IMR-90 (cell line): ENCODE results near the gene FXYD1. TPM values are rescaled to one million over a fixed set of nuclear protein-coding genes. Genes with fewer than 3 reads are reported as not detected.

Source experiments
- ATAC-seq: fragments of 200-7000 bp; cut with Tn5 transposase; 2 replicates; pipeline ENCODE4 v1.9.1; 2020; ENCODE audit warnings: low read depth, mild to moderate bottlenecking, moderate library complexity
- BruUV-seq: library from RNA; stranded (reverse); fragments of 400-500 nt; replicated peaks from 2 replicates; lab custom pipeline; 2021; lab: Mats Ljungman, UMichigan
- CTCF ChIA-PET: fragments of 300-600 bp; formaldehyde crosslinking; extraction: SDS; loops from one replicate; lab custom pipeline; 2021; ENCODE audit warnings: antibody characterized with exemption; lab: Yijun Ruan, JAX
- POLR2A ChIA-PET: fragments of 300-600 bp; sonication (Branson Sonifier 250); formaldehyde crosslinking; loops from one replicate; lab custom pipeline; 2022; ENCODE audit warnings: antibody characterized with exemption; ENCODE audit not compliant: unreplicated experiment; lab: Charles Lee
- DNase-seq: peaks from one replicate; pipeline ENCODE4 v3.0.0; 2013
- H2AFZ ChIP-seq: replicated peaks from 2 replicates; pipeline ENCODE3; 2013; ENCODE audit warnings: low read length, mild to moderate bottlenecking; ENCODE audit not compliant: poor library complexity
- H2AK5ac ChIP-seq: 2 replicates; pipeline ENCODE4 v1.6.1; 2013; ENCODE audit warnings: low read depth, low read length, inconsistent platforms
- H2AK9ac ChIP-seq: replicated peaks from 2 replicates; pipeline ENCODE3; 2013; ENCODE audit warnings: mild to moderate bottlenecking, low read depth, low read length, moderate library complexity; ENCODE audit not compliant: poor library complexity
- H2BK120ac ChIP-seq: 2 replicates; pipeline ENCODE4 v1.6.1; 2013; ENCODE audit warnings: low read depth, low read length, inconsistent platforms
- H2BK15ac ChIP-seq: 3 replicates; pipeline ENCODE4 v1.6.1; 2013; ENCODE audit warnings: low read depth, low read length, inconsistent platforms
- H2BK20ac ChIP-seq: 2 replicates; pipeline ENCODE4 v1.6.1; 2013; ENCODE audit warnings: low read depth, mild to moderate bottlenecking, inconsistent platforms, low read length, moderate library complexity
- H2BK5ac ChIP-seq: 2 replicates; pipeline ENCODE4 v1.6.1; 2013; ENCODE audit warnings: mild to moderate bottlenecking, low read depth, low read length, inconsistent platforms; ENCODE audit not compliant: poor library complexity, severe bottlenecking
- H3K14ac ChIP-seq: replicated peaks from 2 replicates; pipeline ENCODE4 v1.6.1; 2013; ENCODE audit warnings: low read depth, low read length, inconsistent platforms
- H3K18ac ChIP-seq: 2 replicates; pipeline ENCODE4 v1.6.1; 2013; ENCODE audit warnings: low read depth, low read length, control low read depth
- H3K23ac ChIP-seq: 2 replicates; pipeline ENCODE4 v1.6.1; 2013; ENCODE audit warnings: low read depth, low read length, inconsistent platforms
- H3K27ac ChIP-seq: 2 replicates; pipeline ENCODE4 v1.5.1; 2013; ENCODE audit warnings: mild to moderate bottlenecking, control low read depth, low read length; ENCODE audit not compliant: insufficient read depth
- H3K27me3 ChIP-seq: 2 replicates; pipeline ENCODE4 v1.6.1; 2013; ENCODE audit warnings: low read length; ENCODE audit not compliant: control insufficient read depth, insufficient read depth
- H3K36me3 ChIP-seq: 2 replicates; pipeline ENCODE4 v1.6.1; 2013; ENCODE audit warnings: low read length, mixed read lengths; ENCODE audit not compliant: control insufficient read depth, insufficient read depth
- H3K4ac ChIP-seq: 2 replicates; pipeline ENCODE4 v1.6.1; 2013; ENCODE audit warnings: low read depth, low read length, inconsistent platforms
- H3K4me1 ChIP-seq: 2 replicates; pipeline ENCODE4 v1.6.1; 2013; ENCODE audit warnings: low read length, mixed read lengths; ENCODE audit not compliant: control insufficient read depth, insufficient read depth
- H3K4me2 ChIP-seq: 2 replicates; pipeline ENCODE4 v1.6.1; 2013; ENCODE audit warnings: low read depth, mild to moderate bottlenecking, control low read depth, low read length, moderate library complexity
- H3K4me3 ChIP-seq: 2 replicates; pipeline ENCODE4 v1.5.1; 2013; ENCODE audit warnings: low read depth, mild to moderate bottlenecking, control low read depth, low read length, moderate library complexity; ENCODE audit not compliant: insufficient read depth
- H3K56ac ChIP-seq: 2 replicates; pipeline ENCODE4 v1.6.1; 2013; ENCODE audit warnings: low read length, inconsistent platforms; ENCODE audit not compliant: insufficient read depth; ENCODE audit errors: extremely low read depth
- H3K79me1 ChIP-seq, 2 experiments: 2 replicates each; pipeline ENCODE4 v1.6.1; 2013; ENCODE audit warnings: low read length in 2 of 2, inconsistent platforms in 1 of 2, low read depth in 1 of 2
- H3K9ac ChIP-seq: 2 replicates; pipeline ENCODE4 v1.6.1; 2013; ENCODE audit warnings: low read depth, low read length, control low read depth
- H3K9me1 ChIP-seq: 2 replicates; pipeline ENCODE4 v1.6.1; 2013; ENCODE audit warnings: low read length, inconsistent platforms; ENCODE audit not compliant: insufficient read depth
- H3K9me3 ChIP-seq: 2 replicates; pipeline ENCODE4 v1.6.1; 2013; ENCODE audit warnings: low read length; ENCODE audit not compliant: control insufficient read depth, insufficient read depth
- H4K20me1 ChIP-seq: 2 replicates; pipeline ENCODE4 v1.6.1; 2013; ENCODE audit warnings: low read length, inconsistent platforms; ENCODE audit not compliant: insufficient read depth
- H4K5ac ChIP-seq: 2 replicates; pipeline ENCODE4 v1.6.1; 2013; ENCODE audit warnings: mild to moderate bottlenecking, low read depth, low read length, control low read depth
- H4K8ac ChIP-seq, 2 experiments: 2 replicates each; pipeline ENCODE4 v1.6.1; 2013; ENCODE audit warnings: low read depth in 2 of 2, low read length in 2 of 2, control low read depth in 1 of 2, inconsistent platforms in 1 of 2
- H4K91ac ChIP-seq: 2 replicates; pipeline ENCODE4 v1.6.1; 2013; ENCODE audit warnings: low read depth, low read length, inconsistent platforms; ENCODE audit not compliant: insufficient read depth
- BHLHE40 ChIP-seq: fragments of 150-350 bp; IDR thresholded peaks from 2 replicates; pipeline ENCODE4 v1.6.1; 2016; ENCODE audit warnings: mild to moderate bottlenecking, low read depth, low read length
- CEBPB ChIP-seq: IDR thresholded peaks from 2 replicates; pipeline ENCODE4 v1.6.1; 2012; ENCODE audit warnings: low read depth, low read length, improper control_type of control experiment
- CHD1 ChIP-seq: IDR thresholded peaks from 2 replicates; pipeline ENCODE4 v1.6.1; 2012; ENCODE audit warnings: low read depth, low read length, improper control_type of control experiment
- FOS ChIP-seq: fragments of 150-350 bp; IDR thresholded peaks from 2 replicates; pipeline ENCODE4 v1.6.1; 2016; ENCODE audit warnings: low read depth, low read length
- MAFK ChIP-seq: IDR thresholded peaks from 2 replicates; pipeline ENCODE4 v1.6.1; 2012; ENCODE audit warnings: low read depth, low read length, improper control_type of control experiment
- MAZ ChIP-seq: IDR thresholded peaks from 2 replicates; pipeline ENCODE4 v1.6.1; 2012; ENCODE audit warnings: low read depth, mild to moderate bottlenecking, low read length, improper control_type of control experiment, moderate library complexity, borderline replicate concordance
- MXI1 ChIP-seq: IDR thresholded peaks from 2 replicates; pipeline ENCODE4 v1.6.1; 2012; ENCODE audit warnings: low read depth, mild to moderate bottlenecking, low read length, moderate library complexity, borderline replicate concordance
- NFE2L2 ChIP-seq: fragments of 150-350 bp; IDR thresholded peaks from 2 replicates; pipeline ENCODE4 v1.6.1; 2016; ENCODE audit warnings: low read depth, mild to moderate bottlenecking, low read length
- POLR2A ChIP-seq: IDR thresholded peaks from 2 replicates; pipeline ENCODE4 v1.6.1; 2012; ENCODE audit warnings: mild to moderate bottlenecking, low read depth, low read length
- RCOR1 ChIP-seq: IDR thresholded peaks from 2 replicates; pipeline ENCODE4 v1.6.1; 2012; ENCODE audit warnings: mild to moderate bottlenecking, low read length, improper control_type of control experiment; ENCODE audit not compliant: insufficient replicate concordance
- RFX5 ChIP-seq: IDR thresholded peaks from 2 replicates; pipeline ENCODE4 v1.8.0; 2012; ENCODE audit warnings: low read depth, mild to moderate bottlenecking, low read length, moderate library complexity
- SMC3 ChIP-seq: fragments of 150-350 bp; IDR thresholded peaks from 2 replicates; pipeline ENCODE4 v1.6.1; 2016; ENCODE audit warnings: low read depth, mild to moderate bottlenecking, antibody characterized with exemption, low read length, moderate library complexity
- WGBS, 2 experiments: methylation state at CpG; one replicate each; pipeline versions ENCODE4 v1.1.5 to v1.1.7; 2013; ENCODE audit warnings: missing lambda C conversion rate in 2 of 2; ENCODE audit not compliant: insufficient read length in 1 of 2; ENCODE audit errors: extremely low coverage in 2 of 2; 5-methylcytosine and 5-hydroxymethylcytosine counted together
- dilution Hi-C: fragments of 300-500 bp; cut with HindIII; formaldehyde crosslinking; loops from one replicate; pipeline ENCODE4 v1.14.3; 2018; ENCODE audit warnings: low sequenced_read_pairs; ENCODE audit not compliant: unreplicated experiment
- in situ Hi-C: fragments of 300-500 bp; cut with MboI; formaldehyde crosslinking; loops from 3 replicates; pipeline ENCODE4 v1.14.3; 2019; ENCODE audit warnings: low sequenced_read_pairs, inconsistent platforms, mixed read lengths
- intact Hi-C: fragments of 100-400 bp; cut with micrococcal nuclease; formaldehyde crosslinking; loops from 2 replicates; pipeline ENCODE4 v1.10.0; 2022
- polyA plus RNA-seq, 3 experiments: library from polyadenylated mRNA; depleted of rRNA; stranded (reverse); fragments of >200 nt; gene quantifications; 2 replicates each; pipeline ENCODE4 v1.2.3, GENCODE V29; 2012; ENCODE audit warnings: low replicate concordance in 1 of 3
- total RNA-seq: library from RNA; depleted of rRNA; stranded (reverse); fragments of >200 nt; gene quantifications from 2 replicates; pipeline ENCODE4 v1.2.3, GENCODE V29; 2012
- TF ChIP-seq, protein P1 (sequence below): fragments of 150-350 bp; IDR thresholded peaks from 2 replicates; pipeline ENCODE4 v1.6.1; 2016; ENCODE audit warnings: low read depth, mild to moderate bottlenecking, low read length, moderate library complexity, borderline replicate concordance
- TF ChIP-seq, protein P2 (sequence below): conservative IDR thresholded peaks from 2 replicates; pipeline ENCODE4 v1.5.1; 2012; ENCODE audit warnings: mild to moderate bottlenecking, low read depth, low read length, improper control_type of control experiment
- TF ChIP-seq, protein P3 (sequence below): fragments of 150-350 bp; IDR thresholded peaks from 2 replicates; pipeline ENCODE4 v1.6.1; 2017; ENCODE audit warnings: mild to moderate bottlenecking, antibody characterized with exemption, low read length, low read depth

FXYD1 gene
- total and polyA plus RNA-seq, 2 of the 4 experiments (the other 2 are of a cell fraction) = 0.18 to 3.9 TPM

DNA sequence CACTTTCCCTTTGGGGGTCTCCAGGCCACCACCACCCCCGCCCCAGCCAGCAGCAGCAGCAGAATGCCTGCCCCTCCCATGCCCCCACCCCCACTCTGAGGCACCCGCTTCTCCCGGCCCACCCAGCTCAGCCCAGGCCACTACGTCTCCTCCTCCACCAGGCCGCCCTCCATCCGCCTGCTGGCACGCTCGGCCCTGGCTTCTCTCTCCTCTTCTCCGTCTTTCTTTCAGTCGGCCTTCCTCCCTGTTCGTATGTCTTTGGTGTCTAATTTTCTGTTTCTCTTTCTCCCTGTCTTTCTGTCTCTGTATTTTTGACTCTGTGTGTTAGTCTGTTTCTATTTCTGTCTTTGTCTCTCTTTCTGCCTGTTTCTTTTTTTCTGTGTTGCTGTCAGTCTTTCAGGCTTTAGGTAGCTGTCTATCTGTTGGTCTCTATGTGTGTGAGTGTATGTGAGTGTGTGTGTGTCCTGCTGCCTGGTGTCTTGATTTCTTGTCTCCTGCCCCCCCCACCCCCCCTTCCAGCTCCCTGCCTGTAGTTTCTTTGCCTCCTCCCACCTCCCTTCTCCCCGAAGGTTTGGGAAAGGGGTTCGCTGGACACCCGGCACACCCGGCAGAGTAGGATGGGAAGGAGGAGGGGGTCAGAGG lies 3.9 kb upstream of the FXYD1 start, which contains the start of gene LGI4:
LGI4 (minus strand) TSS at position 459 of the 642 bp plus-strand sequence; CDS start at position 80, 379 bp downstream.
- no peak for DNase-seq
- Histone ChIP-seq H3K36me3 (no peaks in the 10 kb centered on the region), H3K27me3 (peaks cover 14% of the 10 kb centered on the region; the same call in 1 of the 2 replicates), H4K8ac (no peak within 1 kb of the TSS), H4K5ac (no peak within 1 kb of the TSS), H3K4me1 (peaks cover 14% of the 10 kb centered on the region), H2AK5ac (peak within 1 kb of the TSS; percentile 83; the same call in 1 of the 2 replicates), H3K27ac (no peak within 1 kb of the TSS), H4K91ac (no peak within 1 kb of the TSS), H3K9me3 (no peaks in the 10 kb centered on the region), H3K14ac (no peak within 1 kb of the TSS), H3K4me3 (no peak within 1 kb of the TSS), H3K9ac (no peak within 1 kb of the TSS), H3K56ac (no peak within 1 kb of the TSS), H3K79me1 (no peaks in the 10 kb centered on the region), H2BK20ac (no peak within 1 kb of the TSS), H2AK9ac (peak within 1 kb of the TSS; percentile 28), H3K23ac (no peak within 1 kb of the TSS), H2BK5ac (no peak within 1 kb of the TSS), H2BK120ac (no peak within 1 kb of the TSS), H4K20me1 (peaks cover 3% of the 10 kb centered on the region; the same call in 1 of the 2 replicates), H3K9me1 (0 out of 2 replicates have a peak, but pooled peaks cover under 1% of the 10 kb centered on the region), H3K4me2 (no peak within 1 kb of the TSS), H2BK15ac (no peak within 1 kb of the TSS), H3K4ac (no peak within 1 kb of the TSS), H2AFZ (peak within 1 kb of the TSS; percentile 58), H3K18ac (no peak within 1 kb of the TSS)
- ATAC-seq = no peak
- no TSS peak for BruUV-seq
- intact Hi-C loops = loop anchor here (1.0 to 2.0 kb wide), 3 partner anchors 67 to 161 kb away; no protein-coding TSS in a partner anchor
- dilution Hi-C loops = no loop called here
- no CpG with 5 or more reads among the region's 15 CpGs for WGBS, 2 experiments
- in situ Hi-C loops = loop anchor here (5.0 kb wide), 1 partner anchor 67 kb away; no protein-coding TSS in a partner anchor
- ChIA-PET CTCF (interaction anchor here (1.6 to 3.2 kb wide), 2 partner anchors 68 to 71 kb away, joined by 3 to 18 read pairs; no protein-coding TSS in a partner anchor), POLR2A (no interaction called here)
- TF ChIP-seq FOS (no peak), RCOR1 (no peak), SMC3 (no peak), BHLHE40 (no peak), RFX5 (no peak), POLR2A (no peak), MXI1 (no peak), CEBPB (no peak), CHD1 (no peak), NFE2L2 (no peak), MAZ (no peak), MAFK (no peak)
- TF ChIP-seq, protein P1, sequence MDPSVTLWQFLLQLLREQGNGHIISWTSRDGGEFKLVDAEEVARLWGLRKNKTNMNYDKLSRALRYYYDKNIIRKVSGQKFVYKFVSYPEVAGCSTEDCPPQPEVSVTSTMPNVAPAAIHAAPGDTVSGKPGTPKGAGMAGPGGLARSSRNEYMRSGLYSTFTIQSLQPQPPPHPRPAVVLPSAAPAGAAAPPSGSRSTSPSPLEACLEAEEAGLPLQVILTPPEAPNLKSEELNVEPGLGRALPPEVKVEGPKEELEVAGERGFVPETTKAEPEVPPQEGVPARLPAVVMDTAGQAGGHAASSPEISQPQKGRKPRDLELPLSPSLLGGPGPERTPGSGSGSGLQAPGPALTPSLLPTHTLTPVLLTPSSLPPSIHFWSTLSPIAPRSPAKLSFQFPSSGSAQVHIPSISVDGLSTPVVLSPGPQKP = no peak
- TF ChIP-seq, protein P2, sequence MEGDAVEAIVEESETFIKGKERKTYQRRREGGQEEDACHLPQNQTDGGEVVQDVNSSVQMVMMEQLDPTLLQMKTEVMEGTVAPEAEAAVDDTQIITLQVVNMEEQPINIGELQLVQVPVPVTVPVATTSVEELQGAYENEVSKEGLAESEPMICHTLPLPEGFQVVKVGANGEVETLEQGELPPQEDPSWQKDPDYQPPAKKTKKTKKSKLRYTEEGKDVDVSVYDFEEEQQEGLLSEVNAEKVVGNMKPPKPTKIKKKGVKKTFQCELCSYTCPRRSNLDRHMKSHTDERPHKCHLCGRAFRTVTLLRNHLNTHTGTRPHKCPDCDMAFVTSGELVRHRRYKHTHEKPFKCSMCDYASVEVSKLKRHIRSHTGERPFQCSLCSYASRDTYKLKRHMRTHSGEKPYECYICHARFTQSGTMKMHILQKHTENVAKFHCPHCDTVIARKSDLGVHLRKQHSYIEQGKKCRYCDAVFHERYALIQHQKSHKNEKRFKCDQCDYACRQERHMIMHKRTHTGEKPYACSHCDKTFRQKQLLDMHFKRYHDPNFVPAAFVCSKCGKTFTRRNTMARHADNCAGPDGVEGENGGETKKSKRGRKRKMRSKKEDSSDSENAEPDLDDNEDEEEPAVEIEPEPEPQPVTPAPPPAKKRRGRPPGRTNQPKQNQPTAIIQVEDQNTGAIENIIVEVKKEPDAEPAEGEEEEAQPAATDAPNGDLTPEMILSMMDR = no peak
- TF ChIP-seq, protein P3, sequence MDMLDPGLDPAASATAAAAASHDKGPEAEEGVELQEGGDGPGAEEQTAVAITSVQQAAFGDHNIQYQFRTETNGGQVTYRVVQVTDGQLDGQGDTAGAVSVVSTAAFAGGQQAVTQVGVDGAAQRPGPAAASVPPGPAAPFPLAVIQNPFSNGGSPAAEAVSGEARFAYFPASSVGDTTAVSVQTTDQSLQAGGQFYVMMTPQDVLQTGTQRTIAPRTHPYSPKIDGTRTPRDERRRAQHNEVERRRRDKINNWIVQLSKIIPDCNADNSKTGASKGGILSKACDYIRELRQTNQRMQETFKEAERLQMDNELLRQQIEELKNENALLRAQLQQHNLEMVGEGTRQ = no peak
